Lower leg skin (tissue), 4 donors: ENCODE data around the gene PLEKHG1. TPM values are rescaled to one million over a fixed set of nuclear protein-coding genes. Genes with fewer than 3 reads are reported as not detected.

ENCODE experiments used
- DNase-seq, 2 donors: peaks; one replicate each; pipeline ENCODE4 v3.0.0-alpha.2; 2019; ENCODE audit warnings: low spot score in 2 of 2
- H3K4me3 ChIP-seq: fragments of 200-600 bp; sonication (generic); 2 replicates; pipeline ENCODE4 v1.5.1; 2017; ENCODE audit warnings: mild to moderate bottlenecking, low read depth; ENCODE audit not compliant: poor library complexity, severe bottlenecking
- POLR2A ChIP-seq, 2 donors: fragments of 450-650 bp; IDR thresholded peaks; one replicate each; pipeline ENCODE4 v1.6.1; 2016 to 2017; ENCODE audit warnings: antibody characterized with exemption in 2 of 2, mild to moderate bottlenecking in 1 of 2, moderate library complexity in 1 of 2
- WGBS, 2 donors: methylation state at CpG; one replicate each; pipeline ENCODE4 v1.1.5; 2018; 5-methylcytosine and 5-hydroxymethylcytosine counted together
- intact Hi-C: fragments of 100-400 bp; cut with DNase I; formaldehyde crosslinking; loops from one replicate; pipeline ENCODE4 v1.15.0; 2023; ENCODE audit warnings: low total_unique reads
- total RNA-seq, 4 donors: library from RNA; depleted of rRNA; stranded (reverse); fragments of >200 nt; gene quantifications; one replicate each; pipeline ENCODE4 v1.1.0, GENCODE V29; 2016
- TF ChIP-seq, protein P1 (sequence below), 3 donors: fragments of 450-650 bp; IDR thresholded peaks; one replicate each; pipeline ENCODE4 v1.5.1; 2016; ENCODE audit warnings: antibody characterized with exemption in 3 of 3, mild to moderate bottlenecking in 3 of 3, moderate library complexity in 2 of 3

PLEKHG1 gene
- total RNA-seq, 4 donors from 2014 or later = 29.7 to 59.9 (median 42.3) TPM

- WGBS, 2 donors = 73 to 81% methylated on average over 2 of the region's 2 CpGs
- no peak overlapping the region for H3K4me3 ChIP-seq
- intact Hi-C loops = no loop called here
- DNase-seq = no peak
- no peak for TF ChIP-seq POLR2A (IDR thresholded peaks at IDR 0.05)
- TF ChIP-seq, protein P1, sequence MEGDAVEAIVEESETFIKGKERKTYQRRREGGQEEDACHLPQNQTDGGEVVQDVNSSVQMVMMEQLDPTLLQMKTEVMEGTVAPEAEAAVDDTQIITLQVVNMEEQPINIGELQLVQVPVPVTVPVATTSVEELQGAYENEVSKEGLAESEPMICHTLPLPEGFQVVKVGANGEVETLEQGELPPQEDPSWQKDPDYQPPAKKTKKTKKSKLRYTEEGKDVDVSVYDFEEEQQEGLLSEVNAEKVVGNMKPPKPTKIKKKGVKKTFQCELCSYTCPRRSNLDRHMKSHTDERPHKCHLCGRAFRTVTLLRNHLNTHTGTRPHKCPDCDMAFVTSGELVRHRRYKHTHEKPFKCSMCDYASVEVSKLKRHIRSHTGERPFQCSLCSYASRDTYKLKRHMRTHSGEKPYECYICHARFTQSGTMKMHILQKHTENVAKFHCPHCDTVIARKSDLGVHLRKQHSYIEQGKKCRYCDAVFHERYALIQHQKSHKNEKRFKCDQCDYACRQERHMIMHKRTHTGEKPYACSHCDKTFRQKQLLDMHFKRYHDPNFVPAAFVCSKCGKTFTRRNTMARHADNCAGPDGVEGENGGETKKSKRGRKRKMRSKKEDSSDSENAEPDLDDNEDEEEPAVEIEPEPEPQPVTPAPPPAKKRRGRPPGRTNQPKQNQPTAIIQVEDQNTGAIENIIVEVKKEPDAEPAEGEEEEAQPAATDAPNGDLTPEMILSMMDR (IDR thresholded peaks at IDR 0.05) = no peak
These were observed 33.7 kb upstream of the PLEKHG1 start for GRCh38 chr6:150565945-150566344.

DNA sequence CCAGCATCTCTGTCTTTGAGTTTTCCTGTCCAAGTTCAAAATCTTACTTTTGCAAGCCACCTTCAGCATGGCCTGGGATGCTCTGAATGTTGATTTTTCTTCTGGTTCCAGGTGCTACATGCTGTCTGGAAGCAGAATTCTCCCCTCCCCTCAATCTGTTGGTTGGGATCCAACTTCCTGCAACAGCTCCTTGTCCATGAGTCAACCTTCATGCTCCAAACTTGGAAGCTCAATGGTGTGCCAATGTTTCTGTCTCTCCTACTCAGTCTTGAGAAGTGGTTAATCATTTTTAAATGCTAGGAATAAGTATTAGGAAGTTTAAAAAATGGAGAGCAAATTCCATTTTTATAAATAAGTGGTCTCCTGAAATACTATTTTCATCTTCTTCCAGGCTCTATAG, 33.2 kb upstream of the PLEKHG1 start:
- TF ChIP-seq, protein P1 (IDR thresholded peaks at IDR 0.05) = no peak
- TF ChIP-seq POLR2A (IDR thresholded peaks at IDR 0.05) = no peak
- intact Hi-C loops = no loop called here

GRCh38 chr6:150567380-150567779, 32.3 kb upstream of the PLEKHG1 start:
- no peak overlapping the region for H3K4me3 ChIP-seq
- intact Hi-C loops = no loop called here
- WGBS, 2 donors = 82 to 85% methylated on average over 3 of the region's 3 CpGs
- no peak for DNase-seq
- TF ChIP-seq, protein P1 (IDR thresholded peaks at IDR 0.05) = no peak
- no peak for TF ChIP-seq POLR2A (IDR thresholded peaks at IDR 0.05)

More for the DNA sequence above, 33.2 kb upstream of the PLEKHG1 start:
- no peak for DNase-seq
- no peak overlapping the region for H3K4me3 ChIP-seq

- intact Hi-C loops = no loop called here
- no peak for TF ChIP-seq POLR2A (IDR thresholded peaks at IDR 0.05)
- TF ChIP-seq, protein P1 (IDR thresholded peaks at IDR 0.05) = no peak
- WGBS, 2 donors = 76 to 82% methylated on average over 3 of the region's 3 CpGs
- DNase-seq = no peak
- H3K4me3 ChIP-seq = no peak overlapping the region
These were observed 31.8 kb upstream of the PLEKHG1 start for GRCh38 chr6:150567823-150568383.

GRCh38 chr6:150568560-150568959, 31.1 kb upstream of the PLEKHG1 start:
- TF ChIP-seq POLR2A (IDR thresholded peaks at IDR 0.05) = no peak
- TF ChIP-seq, protein P1 (IDR thresholded peaks at IDR 0.05) = no peak
- H3K4me3 ChIP-seq = no peak overlapping the region
- WGBS, 2 donors = 87 to 91% methylated on average over 3 of the region's 3 CpGs
- DNase-seq = no peak
- intact Hi-C loops = no loop called here

DNA sequence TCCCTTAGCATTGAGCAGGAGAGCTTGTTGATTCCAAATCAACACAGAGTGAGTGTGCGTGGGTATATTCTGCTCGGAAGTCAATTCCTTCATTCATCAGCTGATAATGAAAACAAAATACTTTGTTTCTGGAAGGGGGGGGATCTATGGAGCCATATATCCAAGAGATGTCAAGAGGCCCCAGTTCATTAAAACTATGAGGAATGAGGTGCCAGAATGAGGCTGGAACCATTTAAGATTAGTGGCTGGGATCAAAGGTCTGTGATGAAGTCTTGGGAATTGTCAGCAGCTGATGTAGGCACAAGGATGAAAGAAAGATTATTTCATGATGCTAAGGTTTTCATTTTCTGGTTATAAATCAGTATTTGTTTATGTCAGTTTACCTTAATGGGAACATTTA, 30.5 kb upstream of the PLEKHG1 start:
- TF ChIP-seq, protein P1 (IDR thresholded peaks at IDR 0.05) = no peak
- WGBS, 2 donors = 85 to 98% methylated on average over 2 of the region's 2 CpGs
- DNase-seq = no peak
- intact Hi-C loops = no loop called here
- no peak overlapping the region for H3K4me3 ChIP-seq
